8988T (cell line): ENCODE data around the gene DBX2.
"Not testable (repeated sequence)": the region's sequence is repeated elsewhere in the genome, so short reads cannot be mapped to it uniquely, and the experiment has no call there.

Source experiments
- DNase-seq: peaks from one replicate; pipeline ENCODE4 v3.0.0; 2011

Gene DBX2

GRCh38 chr12:45008211-45008610, 42.7 kb downstream of the DBX2 start:
- no peak for DNase-seq

GRCh38 chr12:44999355-44999754, 51.5 kb downstream of the DBX2 start:
- no peak for DNase-seq

GRCh38 chr12:44993161-44993560, 57.7 kb downstream of the DBX2 start:
- no peak for DNase-seq

- DNase-seq: not testable (repeated sequence)
Observed at GRCh38 chr12:44984863-44985262, 66.0 kb downstream of the DBX2 start.

- DNase-seq: no peak
Observed at GRCh38 chr12:44979918-44980317, 71.0 kb downstream of the DBX2 start.

GRCh38 chr12:44976246-44976645, 74.7 kb downstream of the DBX2 start:
- no peak for DNase-seq

- DNase-seq: no peak
Observed at GRCh38 chr12:44972746-44973421, 78.0 kb downstream of the DBX2 start.

- no peak for DNase-seq
Observed at GRCh38 chr12:44968965-44969364, 81.9 kb downstream of the DBX2 start.
